KMS-11 (cell line): ENCODE results near the gene ZNF764.
"Not testable (repeated sequence)": the region's sequence is repeated elsewhere in the genome, so short reads cannot be mapped to it uniquely, and the experiment has no call there.

Experiments
- H2AFZ ChIP-seq: fragments of 200-600 bp; sonication (generic); 2 replicates; pipeline ENCODE4 v1.6.1; 2016; ENCODE audit warnings: antibody characterized with exemption, mixed run types, low read depth
- H3K27ac ChIP-seq: fragments of 200-600 bp; sonication (generic); 2 replicates; pipeline ENCODE4 v1.6.1; 2016; ENCODE audit warnings: mild to moderate bottlenecking, mixed run types
- H3K27me3 ChIP-seq: fragments of 200-600 bp; sonication (generic); 2 replicates; pipeline ENCODE4 v1.6.1; 2017; ENCODE audit warnings: mild to moderate bottlenecking, low read depth, mixed run types, moderate library complexity; ENCODE audit not compliant: insufficient read depth
- H3K36me3 ChIP-seq: fragments of 200-600 bp; sonication (generic); 2 replicates; pipeline ENCODE4 v1.6.1; 2017; ENCODE audit warnings: mild to moderate bottlenecking, mixed run types; ENCODE audit not compliant: insufficient read depth
- H3K4me1 ChIP-seq: fragments of 200-600 bp; sonication (generic); 2 replicates; pipeline ENCODE4 v1.6.1; 2016; ENCODE audit warnings: mild to moderate bottlenecking, low read depth, mixed run types; ENCODE audit not compliant: poor library complexity, severe bottlenecking
- H3K4me2 ChIP-seq: fragments of 200-600 bp; sonication (generic); 2 replicates; pipeline ENCODE4 v1.7.0; 2016; ENCODE audit warnings: mild to moderate bottlenecking, mixed run types
- H3K4me3 ChIP-seq: fragments of 200-600 bp; sonication (generic); IDR thresholded peaks from 2 replicates; pipeline ENCODE4 v1.6.1; 2017; ENCODE audit warnings: low read depth, low read length, mixed read lengths; ENCODE audit not compliant: insufficient read depth
- H3K79me2 ChIP-seq: fragments of 200-600 bp; sonication (generic); 2 replicates; pipeline ENCODE4 v1.6.1; 2016; ENCODE audit warnings: low read depth, mixed run types; ENCODE audit not compliant: insufficient read depth
- H3K9ac ChIP-seq: fragments of 200-600 bp; sonication (generic); 2 replicates; pipeline ENCODE4 v1.6.1; 2016; ENCODE audit warnings: mild to moderate bottlenecking, mixed run types
- H4K20me1 ChIP-seq: fragments of 200-600 bp; sonication (generic); 2 replicates; pipeline ENCODE4 v1.6.1; 2016; ENCODE audit warnings: mild to moderate bottlenecking, mixed run types; ENCODE audit not compliant: insufficient read depth
- CTCF ChIP-seq: fragments of 200-600 bp; sonication (generic); conservative IDR thresholded peaks from 2 replicates; pipeline ENCODE4 v1.6.1; 2017; ENCODE audit warnings: low read depth, mild to moderate bottlenecking, antibody characterized with exemption, low read length, moderate library complexity, mixed read lengths

Gene ZNF764

GRCh38 chr16:30600215-30600614 is 42.0 kb upstream of the ZNF764 start:
- Histone ChIP-seq H3K4me1 (peaks cover 8% of the 10 kb centered on the region), H3K27me3 (no peaks in the 10 kb centered on the region), H4K20me1 (no peaks in the 10 kb centered on the region), H3K4me2 (no peak overlapping the region), H3K36me3 (no peaks in the 10 kb centered on the region), H2AFZ (no peak overlapping the region), H3K79me2 (no peaks in the 10 kb centered on the region), H3K4me3 (no peak overlapping the region), H3K27ac (no peak overlapping the region), H3K9ac (no peak overlapping the region)
- TF ChIP-seq CTCF: no peak

GRCh38 chr16:30592871-30593270 is 34.7 kb upstream of the ZNF764 start:
- Histone ChIP-seq H3K4me3 (no peak overlapping the region), H3K27ac (no peak overlapping the region), H3K36me3 (no peaks in the 10 kb centered on the region), H3K79me2 (no peaks in the 10 kb centered on the region), H3K4me2 (no peak overlapping the region), H3K9ac (no peak overlapping the region), H3K27me3 (no peaks in the 10 kb centered on the region), H4K20me1 (no peaks in the 10 kb centered on the region), H3K4me1 (no peaks in the 10 kb centered on the region), H2AFZ (no peak overlapping the region)
- no peak for TF ChIP-seq CTCF

GRCh38 chr16:30590869-30591268 is 32.7 kb upstream of the ZNF764 start:
- not testable (repeated sequence) for H3K79me2 ChIP-seq, H3K4me2 ChIP-seq, H3K4me3 ChIP-seq, H3K27ac ChIP-seq, H2AFZ ChIP-seq, H3K4me1 ChIP-seq, H3K27me3 ChIP-seq, H3K9ac ChIP-seq, H4K20me1 ChIP-seq, H3K36me3 ChIP-seq

- not testable (repeated sequence) for H3K27me3 ChIP-seq, H2AFZ ChIP-seq, H3K27ac ChIP-seq, H3K4me2 ChIP-seq, H3K4me1 ChIP-seq, H3K9ac ChIP-seq, H3K4me3 ChIP-seq, H3K79me2 ChIP-seq, H4K20me1 ChIP-seq, H3K36me3 ChIP-seq
Observed at GRCh38 chr16:30589582-30589981, 31.4 kb upstream of the ZNF764 start.

GRCh38 chr16:30588651-30589050 is 30.5 kb upstream of the ZNF764 start:
- H2AFZ ChIP-seq: no peak overlapping the region
- H3K27me3 ChIP-seq: no peaks in the 10 kb centered on the region
- H3K79me2 ChIP-seq: no peaks in the 10 kb centered on the region
- H4K20me1 ChIP-seq: no peaks in the 10 kb centered on the region
- TF ChIP-seq CTCF: no peak
- no peak overlapping the region for H3K4me3 ChIP-seq
- no peak overlapping the region for H3K27ac ChIP-seq
- H3K4me1 ChIP-seq: no peaks in the 10 kb centered on the region
- no peaks in the 10 kb centered on the region for H3K36me3 ChIP-seq
- no peak overlapping the region for H3K4me2 ChIP-seq
- H3K9ac ChIP-seq: no peak overlapping the region
